Measurements from ENCODE around the gene NPPB.

Gene NPPB

GRCh38 chr1:11826946-11827345 lies 31.8 kb downstream of the NPPB start:
- DNase-seq (ENCODE audit: low read depth in 1 of 2, low spot score in 1 of 2), result no peak
- Histone ChIP-seq H3K27me3 (ENCODE audit: insufficient read depth, poor library complexity, severe bottlenecking) (no peaks in the 10 kb centered on the region), H3K27ac (replicated peaks) (no peak overlapping the region), H3K4me3 (replicated peaks; ENCODE audit: insufficient read depth, low read length) (no peak overlapping the region)
- no peak for TF ChIP-seq GABPA (IDR thresholded peaks at IDR 0.05; ENCODE audit: low read depth)
- no peak for TF ChIP-seq REST (IDR thresholded peaks at IDR 0.05; ENCODE audit: insufficient replicate concordance, low read depth)

- no peak overlapping the region for H3K27ac ChIP-seq (replicated peaks)
- TF ChIP-seq REST (IDR thresholded peaks at IDR 0.05; ENCODE audit: insufficient replicate concordance, low read depth), result no peak
- no peak for TF ChIP-seq SPI1 (IDR thresholded peaks at IDR 0.05; ENCODE audit: borderline replicate concordance, low read depth)
- TF ChIP-seq CTCF (IDR thresholded peaks at IDR 0.05; ENCODE audit: insufficient read depth, low read length), result no peak
- no peak for TF ChIP-seq GABPA (IDR thresholded peaks at IDR 0.05; ENCODE audit: low read depth)
- no peak for TF ChIP-seq POLR2AphosphoS5 (IDR thresholded peaks at IDR 0.05; ENCODE audit: low read depth)
- no peak for DNase-seq (ENCODE audit: low read depth in 1 of 2, low spot score in 1 of 2)
- no peaks in the 10 kb centered on the region for H3K27me3 ChIP-seq (ENCODE audit: insufficient read depth, poor library complexity, severe bottlenecking)
- no peak overlapping the region for H3K4me3 ChIP-seq (replicated peaks; ENCODE audit: insufficient read depth, low read length)
These were observed 33.6 kb downstream of the NPPB start for GRCh38 chr1:11825131-11825530.

- H3K27me3 ChIP-seq (ENCODE audit: insufficient read depth, poor library complexity, severe bottlenecking), result no peaks in the 10 kb centered on the region
- H3K27ac ChIP-seq (replicated peaks), result no peak overlapping the region
- no peak for DNase-seq (ENCODE audit: low read depth in 1 of 2, low spot score in 1 of 2)
- no peak overlapping the region for H3K4me3 ChIP-seq (replicated peaks; ENCODE audit: insufficient read depth, low read length)
- TF ChIP-seq CTCF (IDR thresholded peaks at IDR 0.05; ENCODE audit: insufficient read depth, low read length) (no peak), GABPA (IDR thresholded peaks at IDR 0.05; ENCODE audit: low read depth) (no peak), REST (IDR thresholded peaks at IDR 0.05; ENCODE audit: insufficient replicate concordance, low read depth) (no peak)
These were observed 35.2 kb downstream of the NPPB start for GRCh38 chr1:11823366-11824137.
